Mucosa of descending colon (tissue), 3 donors: ENCODE data around the gene SORCS2. TPM values are rescaled to one million over a fixed set of nuclear protein-coding genes. Genes with fewer than 3 reads are reported as not detected.
A peak's percentile ranks its signal among the peaks of the same experiment; 100 is the strongest.

Experiments used
- ATAC-seq: fragments of 200-7000 bp; cut with Tn5 transposase; one replicate; pipeline ENCODE4 v1.9.1; 2020; ENCODE audit warnings: mild to moderate bottlenecking, moderate library complexity
- DNase-seq, 3 donors: peaks; one replicate each; pipeline ENCODE4 v3.0.0-alpha.2; 2020
- H3K36me3 ChIP-seq: fragments of 200-600 bp; one replicate; pipeline ENCODE4 v1.8.0; 2021; ENCODE audit warnings: low read depth, mild to moderate bottlenecking
- H3K4me1 ChIP-seq: fragments of 200-600 bp; one replicate; pipeline ENCODE4 v1.8.0; 2021; ENCODE audit warnings: low read depth, mild to moderate bottlenecking
- H3K4me3 ChIP-seq: fragments of 200-600 bp; one replicate; pipeline ENCODE4 v1.8.0; 2021; ENCODE audit warnings: mild to moderate bottlenecking
- H3K9me3 ChIP-seq: fragments of 200-600 bp; one replicate; pipeline ENCODE4 v1.8.0; 2021; ENCODE audit warnings: mild to moderate bottlenecking
- intact Hi-C, 2 donors: fragments of 100-400 bp; cut with DNase I in 1 of 2; cut with micrococcal nuclease in 1 of 2; formaldehyde crosslinking; loops; one replicate each; pipeline versions ENCODE4 v1.11.0 to v1.11.1; 2022; cut with DNase I, micrococcal nuclease
- total RNA-seq, 3 donors: library from RNA; stranded (reverse); fragmentation: NEBNext Ultra II Directional in 2 of 3; extraction: Animal tissue kit (Norgen Biotek cat#: 25700) in 2 of 3; gene quantifications; one replicate each; pipeline versions ENCODE4 v1.2.1 to v1.2.4, GENCODE V29; 2021 to 2023
- TF ChIP-seq, protein P1 (sequence below): fragments of 200-600 bp; IDR thresholded peaks from one replicate; pipeline ENCODE4 v1.8.0; 2022; ENCODE audit warnings: antibody characterized with exemption, mild to moderate bottlenecking
- donor health status: DM: no; HTN: no; CAD: no; lungs with moderate emphysema.
- donor health status: DM: no; HTN: no; CAD: no.
- donor health status: DM: no; HTN: yes; CAD: no.

The SORCS2 gene
- total RNA-seq, 3 donors from 2014 or later = 0.20 to 3.1 (median 1.5) TPM

DNA sequence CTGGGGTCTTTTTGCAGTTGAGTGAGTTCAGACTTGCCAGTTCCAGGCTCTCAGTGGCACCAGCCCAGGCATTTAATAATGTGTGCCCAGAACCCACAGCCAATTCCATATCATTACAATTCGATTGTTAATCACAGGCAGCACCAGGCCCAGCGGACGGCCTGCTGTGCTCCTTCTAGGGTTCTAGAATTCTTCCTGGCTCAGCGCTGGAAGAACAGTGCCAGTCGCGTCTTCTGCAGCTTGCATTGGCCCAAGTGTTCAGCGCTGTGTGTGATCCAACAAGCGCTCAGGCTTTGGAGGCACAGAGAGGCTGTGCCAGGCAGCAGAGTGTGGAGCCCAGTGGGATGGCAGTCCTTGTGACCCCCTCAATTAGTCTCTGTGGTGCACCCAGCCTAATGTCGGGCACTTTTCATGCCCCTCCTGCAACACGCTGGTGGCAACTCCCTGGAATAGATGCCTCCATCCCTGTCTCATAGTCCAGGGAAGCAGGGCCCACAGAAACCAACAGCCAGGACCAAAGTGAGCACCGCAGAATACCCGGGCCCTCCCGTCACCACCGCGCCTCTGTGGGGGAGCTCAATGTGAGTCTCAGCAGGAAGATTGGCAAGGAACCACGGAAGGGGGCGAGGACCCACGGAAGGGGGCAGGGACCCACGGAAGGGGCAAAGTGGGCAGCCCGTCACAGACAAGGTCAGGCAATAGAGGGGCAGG lies 554.2 kb downstream of the SORCS2 start:
- intact Hi-C loops = no loop called here
- no peak for ATAC-seq
- DNase-seq = no peak
- Histone ChIP-seq H3K9me3 (no peaks in the 10 kb centered on the region), H3K4me3 (no peak overlapping the region), H3K4me1 (no peaks in the 10 kb centered on the region), H3K36me3 (no peaks in the 10 kb centered on the region)
- TF ChIP-seq, protein P1, sequence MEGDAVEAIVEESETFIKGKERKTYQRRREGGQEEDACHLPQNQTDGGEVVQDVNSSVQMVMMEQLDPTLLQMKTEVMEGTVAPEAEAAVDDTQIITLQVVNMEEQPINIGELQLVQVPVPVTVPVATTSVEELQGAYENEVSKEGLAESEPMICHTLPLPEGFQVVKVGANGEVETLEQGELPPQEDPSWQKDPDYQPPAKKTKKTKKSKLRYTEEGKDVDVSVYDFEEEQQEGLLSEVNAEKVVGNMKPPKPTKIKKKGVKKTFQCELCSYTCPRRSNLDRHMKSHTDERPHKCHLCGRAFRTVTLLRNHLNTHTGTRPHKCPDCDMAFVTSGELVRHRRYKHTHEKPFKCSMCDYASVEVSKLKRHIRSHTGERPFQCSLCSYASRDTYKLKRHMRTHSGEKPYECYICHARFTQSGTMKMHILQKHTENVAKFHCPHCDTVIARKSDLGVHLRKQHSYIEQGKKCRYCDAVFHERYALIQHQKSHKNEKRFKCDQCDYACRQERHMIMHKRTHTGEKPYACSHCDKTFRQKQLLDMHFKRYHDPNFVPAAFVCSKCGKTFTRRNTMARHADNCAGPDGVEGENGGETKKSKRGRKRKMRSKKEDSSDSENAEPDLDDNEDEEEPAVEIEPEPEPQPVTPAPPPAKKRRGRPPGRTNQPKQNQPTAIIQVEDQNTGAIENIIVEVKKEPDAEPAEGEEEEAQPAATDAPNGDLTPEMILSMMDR = no peak

DNA sequence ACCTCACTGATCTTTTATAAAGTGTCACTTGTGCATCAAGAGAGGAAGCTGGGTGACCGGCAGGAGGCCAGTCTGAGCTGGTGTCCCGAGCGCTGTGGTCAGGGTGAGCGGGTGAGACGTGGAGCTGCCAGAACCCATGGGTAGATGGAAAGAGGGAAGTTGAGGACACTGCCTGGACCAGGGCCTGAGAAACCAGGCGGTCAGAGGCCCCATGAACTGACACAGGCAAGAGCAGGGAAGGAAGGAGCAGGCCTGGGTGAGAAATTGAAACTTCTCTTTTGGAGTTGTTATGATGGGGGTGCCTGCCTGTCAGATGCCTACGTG lies 554.7 kb downstream of the SORCS2 start:
- Histone ChIP-seq H3K4me1 (no peaks in the 10 kb centered on the region), H3K9me3 (no peaks in the 10 kb centered on the region), H3K36me3 (no peaks in the 10 kb centered on the region), H3K4me3 (no peak overlapping the region)
- intact Hi-C loops = no loop called here
- TF ChIP-seq, protein P1 = no peak
- ATAC-seq = peak; percentile 35
- DNase-seq = peak in 1 of 3 donors; percentile 19

DNA sequence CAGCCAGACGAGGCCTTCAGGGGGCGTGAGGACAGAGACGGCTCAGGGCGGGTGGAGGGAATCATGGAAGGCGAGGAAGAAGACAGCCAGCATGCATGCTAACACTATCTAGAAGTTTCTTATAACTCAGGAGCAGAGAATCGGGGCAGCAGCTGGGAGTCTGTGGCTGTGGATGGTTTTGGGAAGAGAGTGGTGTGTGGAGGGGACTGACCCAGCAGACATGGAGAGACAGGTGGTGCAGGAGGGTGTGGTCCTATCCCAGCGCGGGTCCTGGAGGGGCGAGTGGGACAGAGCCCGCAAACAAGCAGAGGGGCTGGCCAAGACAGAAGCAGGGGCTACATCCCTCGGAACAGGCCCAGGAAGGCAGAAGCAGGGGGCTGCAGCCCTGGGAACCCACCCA lies 555.2 kb downstream of the SORCS2 start:
- no peak for DNase-seq
- H3K36me3 ChIP-seq = no peaks in the 10 kb centered on the region
- ATAC-seq = no peak
- intact Hi-C loops = no loop called here
- no peaks in the 10 kb centered on the region for H3K9me3 ChIP-seq
- no peak overlapping the region for H3K4me3 ChIP-seq
- TF ChIP-seq, protein P1 = no peak
- no peaks in the 10 kb centered on the region for H3K4me1 ChIP-seq

DNA sequence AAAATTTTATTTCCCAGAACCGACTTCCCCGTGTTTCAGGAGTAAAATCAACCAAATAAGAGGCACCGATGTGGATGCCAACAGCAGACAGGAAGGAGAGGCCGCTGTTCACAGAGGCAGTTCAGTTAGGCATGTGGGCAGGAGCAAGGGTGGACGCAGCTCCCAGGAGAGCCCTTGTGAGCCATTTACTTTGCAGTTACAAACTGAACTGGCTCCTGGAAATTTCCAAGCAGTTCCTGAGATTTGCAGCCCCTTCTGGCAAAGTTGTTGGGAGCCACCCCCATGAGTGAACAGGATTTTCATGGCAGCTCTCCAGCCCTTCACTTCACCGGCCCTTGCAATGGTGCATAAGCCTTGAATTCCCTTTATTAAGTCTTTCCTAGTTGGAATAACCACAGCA lies 558.2 kb downstream of the SORCS2 start:
- TF ChIP-seq, protein P1 = no peak
- no peak overlapping the region for H3K4me3 ChIP-seq
- no peaks in the 10 kb centered on the region for H3K4me1 ChIP-seq
- no peak for ATAC-seq
- H3K36me3 ChIP-seq = no peaks in the 10 kb centered on the region
- DNase-seq = no peak
- H3K9me3 ChIP-seq = no peaks in the 10 kb centered on the region
- intact Hi-C loops = no loop called here

DNA sequence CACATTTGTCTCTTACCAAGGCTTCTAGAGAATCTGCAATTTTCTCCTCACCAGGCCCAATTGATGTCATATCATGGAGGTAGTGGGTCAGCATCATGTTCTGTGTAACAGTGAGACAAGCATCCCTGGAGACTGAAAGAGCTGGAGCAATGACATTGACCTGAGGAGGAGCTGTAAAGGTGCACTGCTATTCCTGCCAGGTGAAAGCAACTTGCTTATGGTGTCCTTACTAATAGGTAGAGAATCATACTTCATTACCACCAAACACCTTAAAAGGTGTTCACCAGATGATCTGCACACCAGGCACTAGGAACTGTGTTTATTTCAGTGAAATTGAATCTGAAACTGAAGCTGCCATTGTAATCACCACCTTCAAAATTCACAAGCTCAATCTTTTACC lies 558.6 kb downstream of the SORCS2 start:
- DNase-seq (no peak), ATAC-seq (no peak)
- TF ChIP-seq, protein P1 = no peak
- H3K36me3 ChIP-seq = no peaks in the 10 kb centered on the region
- no peaks in the 10 kb centered on the region for H3K9me3 ChIP-seq
- intact Hi-C loops = no loop called here
- no peak overlapping the region for H3K4me3 ChIP-seq
- H3K4me1 ChIP-seq = no peaks in the 10 kb centered on the region

DNA sequence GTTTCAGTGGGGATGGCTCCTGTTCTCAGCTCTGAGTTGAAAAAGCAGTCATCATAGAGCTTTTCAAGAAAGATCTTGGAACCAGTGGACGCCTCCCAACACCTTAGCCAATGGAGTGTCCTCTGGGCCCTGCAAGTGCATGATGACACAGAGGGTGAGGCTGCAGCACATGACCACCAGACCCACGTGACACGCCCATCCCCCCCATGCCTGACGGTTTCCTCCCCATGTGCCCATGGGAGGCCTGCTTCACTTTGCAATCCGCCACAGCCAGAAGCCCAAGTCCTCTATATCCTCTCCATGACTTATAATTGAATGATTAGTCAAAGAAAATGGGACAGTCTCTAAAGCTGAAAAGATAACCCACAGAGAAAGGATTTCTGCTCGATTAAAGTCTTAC lies 560.3 kb downstream of the SORCS2 start:
- no peaks in the 10 kb centered on the region for H3K4me1 ChIP-seq
- no peak overlapping the region for H3K4me3 ChIP-seq
- TF ChIP-seq, protein P1 = no peak

More for the DNA sequence above, 560.3 kb downstream of the SORCS2 start:
- intact Hi-C loops = no loop called here
- DNase-seq = peak in 1 of 3 donors; percentile 37
- H3K9me3 ChIP-seq = no peaks in the 10 kb centered on the region
- no peaks in the 10 kb centered on the region for H3K36me3 ChIP-seq
- no peak for ATAC-seq
